SK-N-SH (cell line): ENCODE measurements around the gene LRP6. TPM values are rescaled to one million over a fixed set of nuclear protein-coding genes. Genes with fewer than 3 reads are reported as not detected.

Experiments used
- CTCF ChIA-PET: fragments of 300-600, 350-600 bp; formaldehyde crosslinking; extraction: SDS; loops from one replicate; lab custom pipeline; 2021; lab: Yijun Ruan, JAX
- POLR2A ChIA-PET: fragments of 350-600 bp; sonication (Branson Sonifier 250); formaldehyde crosslinking; extraction: SDS; loops from one replicate; lab custom pipeline; 2020; ENCODE audit warnings: antibody characterized with exemption, inconsistent platforms; lab: Yijun Ruan, JAX
- DNase-seq: peaks from one replicate; pipeline ENCODE4 v3.0.0; 2012
- H2AFZ ChIP-seq: fragments of 200-600 bp; sonication (generic); 2 replicates; pipeline ENCODE4 v1.8.1; 2016; ENCODE audit warnings: antibody characterized with exemption, mild to moderate bottlenecking, low read depth
- H3F3A ChIP-seq: fragments of 200-600 bp; sonication (generic); replicated peaks from 2 replicates; pipeline ENCODE3; 2016; ENCODE audit warnings: antibody characterized with exemption, mild to moderate bottlenecking; ENCODE audit not compliant: insufficient read depth
- H3K27ac ChIP-seq, 2 experiments: fragments of 200-500 bp in 1 of 2; fragments of 200-600 bp in 1 of 2; sonication (Bioruptor generic) in 1 of 2; sonication (generic), shearing (Covaris generic) in 1 of 2; 2 replicates each; pipeline versions ENCODE4 v1.5.1 to v1.6.1; 2014 to 2016; ENCODE audit warnings: low read depth in 2 of 2, inconsistent platforms in 1 of 2, low read length in 1 of 2, mild to moderate bottlenecking in 1 of 2, mixed read lengths in 1 of 2
- H3K27me3 ChIP-seq: fragments of 200-600 bp; sonication (generic), shearing (Covaris generic); 2 replicates; pipeline ENCODE4 v1.6.1; 2016; ENCODE audit warnings: mixed run types; ENCODE audit not compliant: insufficient read depth
- H3K36me3 ChIP-seq, 2 experiments: fragments of 200-500 bp in 1 of 2; fragments of 200-600 bp in 1 of 2; sonication (Bioruptor generic) in 1 of 2; sonication (generic) in 1 of 2; replicated peaks in 1 of 2; 2 replicates each; pipeline versions ENCODE3 to v1.5.1; 2014 to 2016; ENCODE audit warnings: low read length in 1 of 2, mild to moderate bottlenecking in 1 of 2; ENCODE audit not compliant: insufficient read depth in 2 of 2, control insufficient read depth in 1 of 2
- H3K4me1 ChIP-seq, 2 experiments: fragments of 200-500 bp in 1 of 2; fragments of 200-600 bp in 1 of 2; sonication (Bioruptor generic) in 1 of 2; sonication (generic), shearing (Covaris generic) in 1 of 2; 2 replicates each; pipeline versions ENCODE4 v1.5.1 to v1.6.1; 2014 to 2016; ENCODE audit warnings: low read depth in 1 of 2, low read length in 1 of 2, mixed run types in 1 of 2; ENCODE audit not compliant: insufficient read depth in 2 of 2, control insufficient read depth in 1 of 2
- H3K4me2 ChIP-seq: fragments of 200-600 bp; sonication (generic), shearing (Covaris generic); 2 replicates; pipeline ENCODE4 v1.6.1; 2017; ENCODE audit warnings: mixed run types
- H3K4me3 ChIP-seq, 2 experiments: fragments of 200-500 bp in 1 of 2; fragments of 200-600 bp in 1 of 2; sonication (Bioruptor generic) in 1 of 2; sonication (generic), shearing (Covaris generic) in 1 of 2; 2 replicates each; pipeline versions ENCODE4 v1.5.1 to v1.8.1; 2014 to 2016; ENCODE audit warnings: low read depth in 2 of 2, inconsistent platforms in 1 of 2, low read length in 1 of 2, mild to moderate bottlenecking in 1 of 2, mixed read lengths in 1 of 2, moderate library complexity in 1 of 2
- H3K79me2 ChIP-seq: fragments of 200-600 bp; sonication (generic); 2 replicates; pipeline ENCODE4 v1.8.1; 2017; ENCODE audit warnings: mild to moderate bottlenecking; ENCODE audit not compliant: insufficient read depth
- H3K9ac ChIP-seq: fragments of 200-600 bp; sonication (generic); 2 replicates; pipeline ENCODE4 v1.6.1; 2017; ENCODE audit warnings: mixed run types
- H3K9me2 ChIP-seq: fragments of 200-600 bp; sonication (generic); 2 replicates; pipeline ENCODE4 v1.6.1; 2017; ENCODE audit warnings: mixed run types
- H3K9me3 ChIP-seq: fragments of 200-600 bp; sonication (generic); 2 replicates; pipeline ENCODE4 v1.6.1; 2017; ENCODE audit warnings: mixed run types, mild to moderate bottlenecking, moderate library complexity
- H4K20me1 ChIP-seq: fragments of 200-600 bp; sonication (generic); 2 replicates; pipeline ENCODE4 v1.6.1; 2017; ENCODE audit warnings: mild to moderate bottlenecking, mixed run types; ENCODE audit not compliant: insufficient read depth
- CHD2 ChIP-seq: fragments of 150-350 bp; IDR thresholded peaks from 2 replicates; pipeline ENCODE4 v1.6.1; 2018; ENCODE audit warnings: low read length; ENCODE audit not compliant: partially characterized antibody
- ELF1 ChIP-seq: IDR thresholded peaks from 2 replicates; pipeline ENCODE4 v1.4.0; 2012
- EZH2phosphoT487 ChIP-seq: fragments of 200-600 bp; sonication (generic); IDR thresholded peaks from 2 replicates; pipeline ENCODE4 v1.6.1; 2017; ENCODE audit warnings: low read depth, mixed run types, mild to moderate bottlenecking, antibody characterized with exemption, moderate library complexity, borderline replicate concordance
- FOSL2 ChIP-seq: IDR thresholded peaks from 2 replicates; pipeline ENCODE4 v1.4.0; 2012; ENCODE audit warnings: low read depth, mild to moderate bottlenecking, moderate library complexity, borderline replicate concordance
- FOXJ3 ChIP-seq: sonication (generic); formaldehyde crosslinking; IDR thresholded peaks from 2 replicates; pipeline ENCODE4 v1.5.1; 2020; ENCODE audit warnings: mild to moderate bottlenecking, missing genetic modification reagents
- JUND ChIP-seq: IDR thresholded peaks from 2 replicates; pipeline ENCODE4 v1.4.0; 2012
- MEF2A ChIP-seq: IDR thresholded peaks from 2 replicates; pipeline ENCODE4 v1.4.0; 2012; ENCODE audit warnings: low read depth, borderline replicate concordance
- MXI1 ChIP-seq: IDR thresholded peaks from 2 replicates; pipeline ENCODE4 v1.6.1; 2012; ENCODE audit warnings: mild to moderate bottlenecking, low read depth, low read length, improper control_type of control experiment
- NRF1 ChIP-seq: IDR thresholded peaks from 2 replicates; pipeline ENCODE4 v1.6.1; 2012; ENCODE audit warnings: low read depth, mild to moderate bottlenecking, low read length
- PBX3 ChIP-seq: IDR thresholded peaks from 2 replicates; pipeline ENCODE4; 2012
- POLR2AphosphoS5 ChIP-seq: IDR thresholded peaks from 2 replicates; pipeline ENCODE4 v1.6.1; 2012; ENCODE audit warnings: low read depth, low read length
- RCOR1 ChIP-seq: fragments of 150-350 bp; IDR thresholded peaks from 2 replicates; pipeline ENCODE4 v1.6.1; 2017; ENCODE audit warnings: antibody characterized with exemption, low read length
- RXRA ChIP-seq: IDR thresholded peaks from 2 replicates; pipeline ENCODE4 v1.4.0; 2012; ENCODE audit warnings: low read depth, mild to moderate bottlenecking, borderline replicate concordance
- SIN3A ChIP-seq: IDR thresholded peaks from 2 replicates; pipeline ENCODE4 v1.6.1; 2012; ENCODE audit warnings: low read depth, mild to moderate bottlenecking, low read length, moderate library complexity, borderline replicate concordance
- SMC3 ChIP-seq: IDR thresholded peaks from 2 replicates; pipeline ENCODE4 v1.6.1; 2012; ENCODE audit warnings: low read depth, low read length, improper control_type of control experiment
- TAF1 ChIP-seq: IDR thresholded peaks from 2 replicates; pipeline ENCODE4 v1.6.1; 2012; ENCODE audit warnings: low read depth, mild to moderate bottlenecking, low read length, moderate library complexity, borderline replicate concordance
- TCF12 ChIP-seq: IDR thresholded peaks from 2 replicates; pipeline ENCODE4 v1.4.0; 2012
- TEAD4 ChIP-seq: IDR thresholded peaks from 2 replicates; pipeline ENCODE4 v1.4.0; 2012; ENCODE audit warnings: mild to moderate bottlenecking, borderline replicate concordance; ENCODE audit not compliant: insufficient read depth
- polyA plus RNA-seq, 3 experiments: library from polyadenylated mRNA; depleted of rRNA; stranded (reverse); fragments of >200 nt; gene quantifications; 2 replicates each; pipeline ENCODE4 v1.2.3, GENCODE V29; 2012
- TF ChIP-seq, protein P1 (sequence below): IDR thresholded peaks from 2 replicates; pipeline ENCODE4 v1.4.0; 2012; ENCODE audit warnings: low read depth, borderline replicate concordance
- TF ChIP-seq, protein P2 (sequence below): IDR thresholded peaks from 2 replicates; pipeline ENCODE4 v1.6.1; 2012; ENCODE audit warnings: mild to moderate bottlenecking, low read depth, low read length, moderate library complexity

LRP6 gene
- polyA plus RNA-seq, 1 of the 3 experiments (the other 2 are of a cell fraction): 13.7 TPM

GRCh38 chr12:12166751-12167150 lies 100.1 kb downstream of the LRP6 start:
- Histone ChIP-seq H3K27ac (no peak overlapping the region), H3K27me3 (no peaks in the 10 kb centered on the region), H4K20me1 (no peaks in the 10 kb centered on the region), H2AFZ (no peak overlapping the region), H3K4me3 (no peak overlapping the region), H3K79me2 (peaks cover 11% of the 10 kb centered on the region; the same call in 1 of the 2 replicates), H3K4me1 (no peaks in the 10 kb centered on the region; a peak in 1 of 4 replicates), H3K36me3 (peaks cover 14 to 32% of the 10 kb centered on the region in 2 experiments), H3K9ac (no peak overlapping the region), H3K9me3 (no peaks in the 10 kb centered on the region), H3F3A (no peaks in the 10 kb centered on the region), H3K4me2 (no peak overlapping the region), H3K9me2 (no peaks in the 10 kb centered on the region)
- TF ChIP-seq MXI1 (no peak), RXRA (no peak), SIN3A (no peak), EZH2phosphoT487 (no peak), FOXJ3 (CRISPR knock-in tag) (no peak), TCF12 (no peak), SMC3 (no peak), POLR2AphosphoS5 (no peak), FOSL2 (no peak), CHD2 (no peak), MEF2A (no peak), PBX3 (no peak), ELF1 (no peak), TAF1 (no peak), TEAD4 (no peak), NRF1 (no peak), RCOR1 (no peak), JUND (no peak)
- TF ChIP-seq, protein P1, sequence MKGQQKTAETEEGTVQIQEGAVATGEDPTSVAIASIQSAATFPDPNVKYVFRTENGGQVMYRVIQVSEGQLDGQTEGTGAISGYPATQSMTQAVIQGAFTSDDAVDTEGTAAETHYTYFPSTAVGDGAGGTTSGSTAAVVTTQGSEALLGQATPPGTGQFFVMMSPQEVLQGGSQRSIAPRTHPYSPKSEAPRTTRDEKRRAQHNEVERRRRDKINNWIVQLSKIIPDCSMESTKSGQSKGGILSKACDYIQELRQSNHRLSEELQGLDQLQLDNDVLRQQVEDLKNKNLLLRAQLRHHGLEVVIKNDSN: no peak
- TF ChIP-seq, protein P2, sequence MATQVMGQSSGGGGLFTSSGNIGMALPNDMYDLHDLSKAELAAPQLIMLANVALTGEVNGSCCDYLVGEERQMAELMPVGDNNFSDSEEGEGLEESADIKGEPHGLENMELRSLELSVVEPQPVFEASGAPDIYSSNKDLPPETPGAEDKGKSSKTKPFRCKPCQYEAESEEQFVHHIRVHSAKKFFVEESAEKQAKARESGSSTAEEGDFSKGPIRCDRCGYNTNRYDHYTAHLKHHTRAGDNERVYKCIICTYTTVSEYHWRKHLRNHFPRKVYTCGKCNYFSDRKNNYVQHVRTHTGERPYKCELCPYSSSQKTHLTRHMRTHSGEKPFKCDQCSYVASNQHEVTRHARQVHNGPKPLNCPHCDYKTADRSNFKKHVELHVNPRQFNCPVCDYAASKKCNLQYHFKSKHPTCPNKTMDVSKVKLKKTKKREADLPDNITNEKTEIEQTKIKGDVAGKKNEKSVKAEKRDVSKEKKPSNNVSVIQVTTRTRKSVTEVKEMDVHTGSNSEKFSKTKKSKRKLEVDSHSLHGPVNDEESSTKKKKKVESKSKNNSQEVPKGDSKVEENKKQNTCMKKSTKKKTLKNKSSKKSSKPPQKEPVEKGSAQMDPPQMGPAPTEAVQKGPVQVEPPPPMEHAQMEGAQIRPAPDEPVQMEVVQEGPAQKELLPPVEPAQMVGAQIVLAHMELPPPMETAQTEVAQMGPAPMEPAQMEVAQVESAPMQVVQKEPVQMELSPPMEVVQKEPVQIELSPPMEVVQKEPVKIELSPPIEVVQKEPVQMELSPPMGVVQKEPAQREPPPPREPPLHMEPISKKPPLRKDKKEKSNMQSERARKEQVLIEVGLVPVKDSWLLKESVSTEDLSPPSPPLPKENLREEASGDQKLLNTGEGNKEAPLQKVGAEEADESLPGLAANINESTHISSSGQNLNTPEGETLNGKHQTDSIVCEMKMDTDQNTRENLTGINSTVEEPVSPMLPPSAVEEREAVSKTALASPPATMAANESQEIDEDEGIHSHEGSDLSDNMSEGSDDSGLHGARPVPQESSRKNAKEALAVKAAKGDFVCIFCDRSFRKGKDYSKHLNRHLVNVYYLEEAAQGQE: no peak
- ChIA-PET POLR2A (no interaction called here), CTCF (interaction anchor here (0.9 kb wide), 1 partner anchor 68 kb away, joined by 3 read pairs; no protein-coding TSS in a partner anchor)
- DNase-seq: no peak
